ENCODE measurements around the gene LSM14A. TPM values are rescaled to one million over a fixed set of nuclear protein-coding genes. Genes with fewer than 3 reads are reported as not detected.
A peak's percentile ranks its signal among the peaks of the same experiment; 100 is the strongest.

The LSM14A gene
- total RNA-seq, 1 experiment from 2014 or later, result 199 TPM

DNA sequence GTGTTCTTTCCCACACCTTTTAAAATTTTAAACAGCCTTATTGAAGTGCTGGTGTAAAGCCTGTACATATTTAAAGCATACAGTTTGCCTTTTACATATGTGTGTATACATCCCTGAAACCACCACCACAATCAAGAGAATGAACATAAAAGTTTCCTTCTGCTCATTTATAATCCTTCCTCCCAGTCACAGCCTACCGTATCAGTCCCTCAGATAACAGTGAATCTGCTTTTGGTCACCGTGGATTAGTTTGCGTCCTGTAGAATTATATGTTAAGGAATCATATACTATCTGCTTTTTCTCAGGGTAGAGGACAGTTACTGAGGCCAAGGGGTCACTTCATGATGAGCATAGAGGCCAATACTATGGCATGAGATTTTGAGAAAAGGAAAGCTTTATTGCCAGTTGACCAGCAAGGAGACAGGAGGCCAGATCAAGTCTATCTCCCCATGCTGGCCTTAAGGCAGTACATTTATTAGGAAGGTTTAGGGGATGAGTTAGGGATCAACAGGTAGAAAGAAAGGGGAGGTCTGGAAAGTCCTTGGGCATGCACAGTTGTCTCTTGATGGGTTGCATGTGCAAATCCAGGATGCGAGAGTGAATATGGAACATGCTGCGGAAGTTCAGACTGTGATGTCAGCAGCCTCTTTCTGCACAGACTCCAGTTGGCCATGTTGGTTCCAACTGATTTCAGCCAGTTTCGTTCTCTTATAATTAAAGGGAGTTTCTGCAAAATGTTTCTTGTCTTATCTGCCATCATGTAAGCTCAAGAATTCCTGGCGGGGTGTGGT is 36.3 kb upstream of the LSM14A start:
- H3K23ac ChIP-seq (ENCODE audit: insufficient read length, low read depth, low read length), result no peak overlapping the region
- H4K91ac ChIP-seq (ENCODE audit: insufficient read length, low read depth, low read length), result no peak overlapping the region
- H4K8ac ChIP-seq (replicated peaks; ENCODE audit: insufficient read length, low read depth, low read length), result no peak overlapping the region
- no peak overlapping the region for H3K4me2 ChIP-seq (ENCODE audit: insufficient read depth, insufficient read length, low read length)
- DNase-seq, result no peak
- no peak overlapping the region for H3K56ac ChIP-seq (ENCODE audit: insufficient read length, low read depth, low read length)
- Mint-ChIP-seq H3K4me3 (peak overlapping the region; percentile 89 to 94; a peak in 4 of 5 replicates), H3K36me3 (ENCODE audit: insufficient read depth in 1 of 3, low read depth in 3 of 3) (no peaks in the 10 kb centered on the region), H3K4me1 (peaks cover 4 to 13% of the 10 kb centered on the region in 2 experiments), H3K9me3 (peaks cover 0 to 2% of the 10 kb centered on the region in 2 experiments; a peak in 1 of 5 replicates), H3K27me3 (ENCODE audit: low read depth) (no peaks in the 10 kb centered on the region; the same call in 1 of the 2 replicates), H3K27ac (no peak overlapping the region)
- H3T11ph ChIP-seq (ENCODE audit: low read length), result no peak overlapping the region
- H3K9me3 ChIP-seq (ENCODE audit: control insufficient read depth, low read depth, low read length), result no peaks in the 10 kb centered on the region
- WGBS (ENCODE audit: extremely low coverage, insufficient read length, low lambda C conversion rate), result no CpG with 5 or more reads among the region's 7 CpGs
- H3K4ac ChIP-seq (ENCODE audit: low read depth, low read length), result no peak overlapping the region
- H2AK5ac ChIP-seq (ENCODE audit: insufficient read length, low read length), result no peak overlapping the region
- H2BK5ac ChIP-seq (ENCODE audit: insufficient read length, low read length), result no peak overlapping the region
- no peak overlapping the region for H3K14ac ChIP-seq (ENCODE audit: insufficient read depth, low read length)
- no peak overlapping the region for H4K5ac ChIP-seq (ENCODE audit: insufficient read length, low read depth, low read length)
- H3K27me3 ChIP-seq (ENCODE audit: insufficient read depth, low read length), result no peaks in the 10 kb centered on the region
- no peak overlapping the region for H2BK120ac ChIP-seq (ENCODE audit: low read depth, low read length, poor library complexity, severe bottlenecking)
- no peak overlapping the region for H2BK12ac ChIP-seq (ENCODE audit: insufficient read length, low read depth, low read length)
- no peaks in the 10 kb centered on the region for H4K20me1 ChIP-seq (ENCODE audit: control insufficient read depth, insufficient read depth, insufficient read length)
- no peaks in the 10 kb centered on the region for H3K79me1 ChIP-seq (ENCODE audit: insufficient read depth, low read depth, low read length, poor library complexity, severe bottlenecking)
- H3K79me2 ChIP-seq (ENCODE audit: insufficient read depth, low read length), result no peaks in the 10 kb centered on the region
- no peak overlapping the region for H3K18ac ChIP-seq (ENCODE audit: insufficient read length, low read depth, low read length)
- H2AFZ ChIP-seq (ENCODE audit: low read length), result no peak overlapping the region
- no peak overlapping the region for H2BK20ac ChIP-seq (ENCODE audit: low read depth, low read length, poor library complexity, severe bottlenecking)
- TF ChIP-seq, protein P1, sequence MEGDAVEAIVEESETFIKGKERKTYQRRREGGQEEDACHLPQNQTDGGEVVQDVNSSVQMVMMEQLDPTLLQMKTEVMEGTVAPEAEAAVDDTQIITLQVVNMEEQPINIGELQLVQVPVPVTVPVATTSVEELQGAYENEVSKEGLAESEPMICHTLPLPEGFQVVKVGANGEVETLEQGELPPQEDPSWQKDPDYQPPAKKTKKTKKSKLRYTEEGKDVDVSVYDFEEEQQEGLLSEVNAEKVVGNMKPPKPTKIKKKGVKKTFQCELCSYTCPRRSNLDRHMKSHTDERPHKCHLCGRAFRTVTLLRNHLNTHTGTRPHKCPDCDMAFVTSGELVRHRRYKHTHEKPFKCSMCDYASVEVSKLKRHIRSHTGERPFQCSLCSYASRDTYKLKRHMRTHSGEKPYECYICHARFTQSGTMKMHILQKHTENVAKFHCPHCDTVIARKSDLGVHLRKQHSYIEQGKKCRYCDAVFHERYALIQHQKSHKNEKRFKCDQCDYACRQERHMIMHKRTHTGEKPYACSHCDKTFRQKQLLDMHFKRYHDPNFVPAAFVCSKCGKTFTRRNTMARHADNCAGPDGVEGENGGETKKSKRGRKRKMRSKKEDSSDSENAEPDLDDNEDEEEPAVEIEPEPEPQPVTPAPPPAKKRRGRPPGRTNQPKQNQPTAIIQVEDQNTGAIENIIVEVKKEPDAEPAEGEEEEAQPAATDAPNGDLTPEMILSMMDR (conservative IDR thresholded peaks at IDR 0.05), result no peak
- no peak overlapping the region for H3K27ac ChIP-seq (ENCODE audit: insufficient read length, low read depth, low read length)
- no peaks in the 10 kb centered on the region for H3K4me1 ChIP-seq (ENCODE audit: insufficient read depth, low read length)
- no peak overlapping the region for H2BK15ac ChIP-seq (ENCODE audit: low read depth, low read length)
- no peak overlapping the region for H3K9ac ChIP-seq (ENCODE audit: extremely low read depth, insufficient read length, low read length)
- H3K23me2 ChIP-seq (ENCODE audit: insufficient read length, low read depth, low read length, poor library complexity, severe bottlenecking), result peaks cover 5% of the 10 kb centered on the region

All from H9 (cell line).